H1 (cell line): Measurements from ENCODE around the gene ZNF23. TPM values are rescaled to one million over a fixed set of nuclear protein-coding genes. Genes with fewer than 3 reads are reported as not detected.

Source experiments
- CTCF ChIA-PET: fragments of 300-600 bp; sonication (Branson Sonifier 250); formaldehyde crosslinking; loops from one replicate; lab custom pipeline; 2021; ENCODE audit not compliant: partially characterized antibody; lab: Charles Lee
- POLR2A ChIA-PET: fragments of 300-600 bp; sonication (Branson Sonifier 250); formaldehyde crosslinking; loops from one replicate; lab custom pipeline; 2021; ENCODE audit warnings: inconsistent platforms; ENCODE audit not compliant: partially characterized antibody; lab: Charles Lee
- DNase-seq, 2 experiments: peaks; one replicate each; pipeline versions ENCODE4 v3.0.0 to v3.0.0-alpha.2; 2010 to 2022; ENCODE audit warnings: low spot score in 2 of 2, low read depth in 1 of 2, mixed read lengths in 1 of 2
- FAIRE-seq: peaks from 2 replicates; lab custom pipeline; 2011; peaks lifted over from hg19 to GRCh38; lab: Jason Lieb, UNC
- H2AFZ ChIP-seq: 2 replicates; pipeline ENCODE4 v1.8.1; 2012; ENCODE audit warnings: low read length, inconsistent platforms
- H2AK5ac ChIP-seq: 2 replicates; pipeline ENCODE4 v1.6.1; 2013; ENCODE audit warnings: low read depth, low read length
- H2BK120ac ChIP-seq: replicated peaks from 2 replicates; pipeline ENCODE3; 2013; ENCODE audit warnings: low read depth, low read length, inconsistent platforms
- H2BK12ac ChIP-seq: 2 replicates; pipeline ENCODE4 v1.6.1; 2013; ENCODE audit warnings: low read depth, low read length
- H2BK15ac ChIP-seq: 2 replicates; pipeline ENCODE4 v1.6.1; 2013; ENCODE audit warnings: low read length
- H2BK20ac ChIP-seq: 2 replicates; pipeline ENCODE4 v1.6.1; 2013; ENCODE audit warnings: low read length
- H2BK5ac ChIP-seq: 2 replicates; pipeline ENCODE4 v1.6.1; 2013; ENCODE audit warnings: low read depth, low read length
- H3K14ac ChIP-seq: 2 replicates; pipeline ENCODE4 v1.6.1; 2013; ENCODE audit warnings: inconsistent platforms; ENCODE audit not compliant: insufficient read length
- H3K18ac ChIP-seq: 2 replicates; pipeline ENCODE4 v1.6.1; 2013; ENCODE audit warnings: low read length; ENCODE audit errors: extremely low read depth
- H3K23ac ChIP-seq: 2 replicates; pipeline ENCODE4 v1.6.1; 2013; ENCODE audit warnings: inconsistent platforms; ENCODE audit not compliant: insufficient read length
- H3K23me2 ChIP-seq: 2 replicates; pipeline ENCODE4 v1.6.1; 2013; ENCODE audit warnings: low read depth, low read length
- H3K27ac ChIP-seq: 2 replicates; pipeline ENCODE4 v1.6.1; 2011; ENCODE audit warnings: low read depth, low read length, inconsistent platforms
- H3K27me3 ChIP-seq, 4 experiments: replicated peaks in 1 of 4; 1 replicate in 1 of 4; 2 replicates in 3 of 4; pipeline versions ENCODE4 v1.6.1 to v1.8.1; 2011 to 2013; ENCODE audit warnings: low read length in 3 of 4, mild to moderate bottlenecking in 3 of 4, inconsistent platforms in 2 of 4, mixed read lengths in 2 of 4, moderate library complexity in 1 of 4; ENCODE audit not compliant: control insufficient read depth in 3 of 4, insufficient read depth in 3 of 4; ENCODE audit errors: extremely low read depth in 1 of 4
- H3K36me3 ChIP-seq, 4 experiments: 2 replicates each; pipeline versions ENCODE4 v1.6.1 to v1.8.1; 2011 to 2013; ENCODE audit warnings: mild to moderate bottlenecking in 4 of 4, low read length in 3 of 4, moderate library complexity in 2 of 4, control low read depth in 1 of 4, inconsistent platforms in 1 of 4; ENCODE audit not compliant: insufficient read depth in 4 of 4, control insufficient read depth in 2 of 4
- H3K4ac ChIP-seq: replicated peaks from 2 replicates; pipeline ENCODE3; 2013; ENCODE audit warnings: low read length, low read depth, mixed read lengths, inconsistent platforms; ENCODE audit not compliant: insufficient read length
- H3K4me1 ChIP-seq, 4 experiments: replicated peaks in 1 of 4; 1 replicate in 1 of 4; 2 replicates in 3 of 4; pipeline versions ENCODE4 v1.6.1 to v1.8.1; 2011 to 2013; ENCODE audit warnings: low read length in 3 of 4, inconsistent platforms in 2 of 4, mixed read lengths in 1 of 4; ENCODE audit not compliant: insufficient read depth in 4 of 4, control insufficient read depth in 3 of 4
- H3K4me2 ChIP-seq, 2 experiments: 2 replicates each; pipeline versions ENCODE4 v1.6.1 to v1.8.1; 2011 to 2013; ENCODE audit warnings: low read depth in 2 of 2, low read length in 2 of 2, control low read depth in 1 of 2, inconsistent platforms in 1 of 2, mild to moderate bottlenecking in 1 of 2; ENCODE audit not compliant: insufficient read depth in 1 of 2
- H3K4me3 ChIP-seq, 4 experiments: fragments of 200-600, 300-600 bp in 1 of 4; sonication (generic), shearing (Covaris generic), sonication (Bioruptor Twin) in 1 of 4; 2 replicates each; pipeline versions ENCODE4 v1.5.1 to v1.8.1; 2011 to 2016; ENCODE audit warnings: low read length in 4 of 4, low read depth in 3 of 4, control low read depth in 2 of 4, inconsistent platforms in 2 of 4, mild to moderate bottlenecking in 2 of 4, mixed read lengths in 1 of 4, moderate library complexity in 1 of 4; ENCODE audit not compliant: insufficient read depth in 2 of 4; ENCODE audit errors: extremely low read depth in 1 of 4
- H3K56ac ChIP-seq: replicated peaks from 2 replicates; pipeline ENCODE3; 2013; ENCODE audit warnings: low read depth, mild to moderate bottlenecking, mixed read lengths, low read length, inconsistent platforms; ENCODE audit not compliant: insufficient read length
- H3K79me1 ChIP-seq: 2 replicates; pipeline ENCODE4 v1.6.1; 2013; ENCODE audit warnings: low read depth, low read length, control low read depth
- H3K79me2 ChIP-seq, 2 experiments: 2 replicates each; pipeline versions ENCODE4 v1.6.1 to v1.8.1; 2012 to 2013; ENCODE audit warnings: low read length in 2 of 2, mild to moderate bottlenecking in 2 of 2, inconsistent platforms in 1 of 2; ENCODE audit not compliant: insufficient read depth in 2 of 2, control insufficient read depth in 1 of 2
- H3K9ac ChIP-seq, 4 experiments: replicated peaks in 1 of 4; 1 replicate in 1 of 4; 2 replicates in 3 of 4; pipeline versions ENCODE4 v1.6.1 to v1.8.1; 2011 to 2013; ENCODE audit warnings: low read depth in 3 of 4, low read length in 3 of 4, control low read depth in 2 of 4, mild to moderate bottlenecking in 2 of 4, moderate library complexity in 2 of 4, inconsistent platforms in 1 of 4; ENCODE audit errors: extremely low read depth in 1 of 4
- H3K9me3 ChIP-seq, 2 experiments: 2 replicates each; pipeline versions ENCODE4 v1.6.1 to v1.8.1; 2012 to 2013; ENCODE audit warnings: mild to moderate bottlenecking in 2 of 2, moderate library complexity in 2 of 2, control low read depth in 1 of 2, inconsistent platforms in 1 of 2, low read depth in 1 of 2, low read length in 1 of 2, mixed read lengths in 1 of 2; ENCODE audit not compliant: insufficient read depth in 2 of 2
- H4K20me1 ChIP-seq, 2 experiments: replicated peaks in 1 of 2; 2 replicates each; pipeline versions ENCODE3 to v1.8.1; 2011 to 2013; ENCODE audit warnings: inconsistent platforms in 2 of 2, low read length in 2 of 2, mild to moderate bottlenecking in 1 of 2; ENCODE audit not compliant: insufficient read depth in 2 of 2, control insufficient read depth in 1 of 2
- H4K5ac ChIP-seq: 2 replicates; pipeline ENCODE4 v1.6.1; 2013; ENCODE audit warnings: low read length, low read depth, mixed read lengths, inconsistent platforms; ENCODE audit not compliant: insufficient read length
- H4K8ac ChIP-seq: 2 replicates; pipeline ENCODE4 v1.8.0; 2013; ENCODE audit warnings: mild to moderate bottlenecking, moderate library complexity, low read length, inconsistent platforms; ENCODE audit not compliant: insufficient read depth; ENCODE audit errors: extremely low read depth
- H4K91ac ChIP-seq: replicated peaks from 2 replicates; pipeline ENCODE3; 2013; ENCODE audit warnings: low read length, mixed read lengths, inconsistent platforms; ENCODE audit not compliant: insufficient read length
- CTBP2 ChIP-seq: IDR thresholded peaks from 2 replicates; pipeline ENCODE4 v1.7.0; 2011; ENCODE audit warnings: borderline replicate concordance, mild to moderate bottlenecking, moderate library complexity, mixed read lengths, low read length; ENCODE audit not compliant: insufficient read depth, insufficient read length
- EGR1 ChIP-seq: IDR thresholded peaks from 2 replicates; pipeline ENCODE4 v1.6.1; 2011; ENCODE audit warnings: low read depth, low read length, borderline replicate concordance
- JUN ChIP-seq: IDR thresholded peaks from 2 replicates; pipeline ENCODE4 v1.6.1; 2011; ENCODE audit warnings: low read depth, mild to moderate bottlenecking, improper control_type of control experiment, low read length
- RFX5 ChIP-seq: IDR thresholded peaks from 2 replicates; pipeline ENCODE4 v1.6.1; 2011; ENCODE audit warnings: low read depth, low read length, improper control_type of control experiment, borderline replicate concordance
- WGBS, 2 experiments: shearing (Covaris generic) in 1 of 2; methylation state at CpG; one replicate each; pipeline versions ENCODE4 v1.1.6 to v1.1.7; 2013 to 2015; ENCODE audit warnings: low lambda C conversion rate in 2 of 2, mixed read lengths in 2 of 2, inconsistent platforms in 1 of 2, low coverage in 1 of 2, missing lambda C conversion rate in 1 of 2; ENCODE audit not compliant: insufficient replicate concordance in 2 of 2, insufficient coverage in 1 of 2, insufficient read length in 1 of 2; ENCODE audit errors: extremely low coverage in 1 of 2, missing lambda C conversion rate in 1 of 2; 5-methylcytosine and 5-hydroxymethylcytosine counted together
- polyA plus RNA-seq, 7 experiments: library from polyadenylated mRNA; depleted of rRNA in 3 of 7; stranded (reverse) in 5 of 7; unstranded in 2 of 7; fragments of >200 nt in 5 of 7; fragments of 200-250 nt in 2 of 7; gene quantifications; 1 replicate in 5 of 7; 2 replicates in 1 of 7; 4 replicates in 1 of 7; pipeline versions ENCODE4 v1.2.1 to v1.2.3, GENCODE V29; 2011 to 2013; ENCODE audit warnings: missing spikeins in 2 of 7, mixed read lengths in 2 of 7
- total RNA-seq: library from RNA; stranded (reverse); fragmentation: NEBNext Ultra II Directional; extraction: Animal tissue kit (Norgen Biotek cat#: 25700); gene quantifications from 2 replicates; pipeline ENCODE4 v1.2.1, GENCODE V29; 2021

Gene ZNF23
- total and polyA plus RNA-seq, 2 of the 8 experiments (the other 6 are each of a cell fraction or from before 2014, with no cell fraction given) = 2.4 to 10.2 TPM

- WGBS, 2 experiments = 67% methylated on average over 1 of the region's 1 CpG; no CpG with 5 or more reads in 1 of the 2 experiments
- Histone ChIP-seq H2AFZ (no peak overlapping the region), H3K9ac (no peak overlapping the region), H3K4me2 (no peak overlapping the region), H2BK20ac (no peak overlapping the region), H3K79me2 (no peaks in the 10 kb centered on the region), H3K36me3 (no peaks in the 10 kb centered on the region), H3K4me3 (no peak overlapping the region), H2AK5ac (no peak overlapping the region), H2BK15ac (no peak overlapping the region), H2BK12ac (no peak overlapping the region), H2BK5ac (no peak overlapping the region), H3K27me3 (no peaks in the 10 kb centered on the region), H3K27ac (no peak overlapping the region), H4K8ac (no peak overlapping the region), H4K5ac (no peak overlapping the region), H3K56ac (no peak overlapping the region), H3K23ac (no peak overlapping the region), H3K9me3 (0 out of 4 replicates have a peak, but pooled peaks cover 0 to 2% of the 10 kb centered on the region in 2 experiments), H3K79me1 (no peaks in the 10 kb centered on the region), H3K4ac (no peak overlapping the region), H3K4me1 (no peaks in the 10 kb centered on the region), H3K23me2 (no peaks in the 10 kb centered on the region), H4K91ac (no peak overlapping the region), H3K18ac (no peak overlapping the region), H4K20me1 (no peaks in the 10 kb centered on the region), H2BK120ac (no peak overlapping the region), H3K14ac (no peak overlapping the region)
- ChIA-PET CTCF (no interaction called here), POLR2A (no interaction called here)
- DNase-seq (no peak), FAIRE-seq (no peak)
- TF ChIP-seq JUN (no peak), RFX5 (no peak), EGR1 (no peak), CTBP2 (no peak)
These were observed 45.0 kb upstream of the ZNF23 start for GRCh38 chr16:71507061-71507460.
